ENCODE data around the gene SLC3A2. TPM values are rescaled to one million over a fixed set of nuclear protein-coding genes. Genes with fewer than 3 reads are reported as not detected.
A peak's percentile ranks its signal among the peaks of the same experiment; 100 is the strongest.

SLC3A2 gene
- total RNA-seq, 1 experiment from 2014 or later = 290 TPM

DNA sequence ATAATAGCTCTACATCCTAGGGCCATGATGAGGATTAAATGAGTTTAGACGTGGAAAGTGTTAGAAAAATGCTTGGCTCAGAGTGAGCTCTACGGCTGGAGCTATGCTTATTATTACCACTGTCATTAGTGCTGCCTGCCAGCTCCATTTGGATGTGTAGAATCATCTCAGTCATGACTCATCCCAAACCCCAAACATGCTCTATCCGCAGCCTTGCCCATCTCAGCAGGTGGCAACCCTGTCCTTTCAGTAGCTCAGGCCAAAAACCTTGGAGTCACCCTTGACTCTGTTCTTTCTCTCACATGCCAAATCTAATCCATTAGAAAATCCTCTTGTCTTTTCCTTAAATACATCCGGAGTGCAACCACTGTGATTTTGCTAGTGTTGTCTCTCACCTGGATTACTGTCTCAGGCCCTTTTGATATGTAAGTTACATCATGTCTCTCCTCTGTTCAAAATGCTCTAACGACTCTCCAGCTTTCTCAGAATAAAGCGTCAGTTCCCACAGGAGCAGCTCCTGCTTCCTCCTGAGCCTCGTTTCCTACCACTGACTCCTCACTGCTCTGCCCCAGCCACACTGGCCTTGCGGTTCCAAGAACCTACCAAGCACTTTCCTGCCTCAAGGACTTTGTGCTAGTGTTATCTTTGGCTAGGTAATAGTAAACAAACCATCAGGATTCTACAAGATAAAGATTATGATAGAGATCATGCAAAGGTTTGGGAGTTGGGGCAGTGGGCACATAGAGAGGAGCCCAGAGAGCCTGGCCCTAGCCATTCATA, 51.0 kb downstream of the SLC3A2 start:
- H2BK5ac ChIP-seq (ENCODE audit: insufficient read length, low read length) = no peak overlapping the region
- H2BK20ac ChIP-seq (ENCODE audit: low read depth, low read length, poor library complexity, severe bottlenecking) = no peak overlapping the region
- H3K27ac Mint-ChIP-seq = peak overlapping the region in 1 of 3 experiments; percentile 30; a peak in 1 of 7 replicates
- no peak overlapping the region for H2AFZ ChIP-seq (ENCODE audit: low read length)
- H3K27me3 Mint-ChIP-seq (ENCODE audit: low read depth) = peaks cover 42% of the 10 kb centered on the region
- H4K20me1 ChIP-seq (ENCODE audit: control insufficient read depth, insufficient read depth, insufficient read length) = no peaks in the 10 kb centered on the region
- H3K27me3 ChIP-seq (ENCODE audit: insufficient read depth, low read length) = peaks cover 10% of the 10 kb centered on the region; the same call in 1 of the 2 replicates
- H3K23ac ChIP-seq (ENCODE audit: insufficient read length, low read depth, low read length) = no peak overlapping the region
- no peaks in the 10 kb centered on the region for H3K79me1 ChIP-seq (ENCODE audit: insufficient read depth, low read depth, low read length, poor library complexity, severe bottlenecking)
- H3K56ac ChIP-seq (ENCODE audit: insufficient read length, low read depth, low read length) = no peak overlapping the region
- no peak overlapping the region for H3K14ac ChIP-seq (ENCODE audit: insufficient read depth, low read length)
- H3K4me1 Mint-ChIP-seq = peaks cover 26 to 41% of the 10 kb centered on the region in 2 experiments
- TF ChIP-seq, protein P1, sequence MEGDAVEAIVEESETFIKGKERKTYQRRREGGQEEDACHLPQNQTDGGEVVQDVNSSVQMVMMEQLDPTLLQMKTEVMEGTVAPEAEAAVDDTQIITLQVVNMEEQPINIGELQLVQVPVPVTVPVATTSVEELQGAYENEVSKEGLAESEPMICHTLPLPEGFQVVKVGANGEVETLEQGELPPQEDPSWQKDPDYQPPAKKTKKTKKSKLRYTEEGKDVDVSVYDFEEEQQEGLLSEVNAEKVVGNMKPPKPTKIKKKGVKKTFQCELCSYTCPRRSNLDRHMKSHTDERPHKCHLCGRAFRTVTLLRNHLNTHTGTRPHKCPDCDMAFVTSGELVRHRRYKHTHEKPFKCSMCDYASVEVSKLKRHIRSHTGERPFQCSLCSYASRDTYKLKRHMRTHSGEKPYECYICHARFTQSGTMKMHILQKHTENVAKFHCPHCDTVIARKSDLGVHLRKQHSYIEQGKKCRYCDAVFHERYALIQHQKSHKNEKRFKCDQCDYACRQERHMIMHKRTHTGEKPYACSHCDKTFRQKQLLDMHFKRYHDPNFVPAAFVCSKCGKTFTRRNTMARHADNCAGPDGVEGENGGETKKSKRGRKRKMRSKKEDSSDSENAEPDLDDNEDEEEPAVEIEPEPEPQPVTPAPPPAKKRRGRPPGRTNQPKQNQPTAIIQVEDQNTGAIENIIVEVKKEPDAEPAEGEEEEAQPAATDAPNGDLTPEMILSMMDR (conservative IDR thresholded peaks at IDR 0.05) = no peak
- H3K4me2 ChIP-seq (ENCODE audit: insufficient read depth, insufficient read length, low read length) = no peak overlapping the region
- WGBS (ENCODE audit: extremely low coverage, insufficient read length, low lambda C conversion rate) = no CpG with 5 or more reads among the region's 8 CpGs
- no peaks in the 10 kb centered on the region; a peak in 1 of 7 replicates for H3K36me3 Mint-ChIP-seq (ENCODE audit: insufficient read depth in 1 of 3, low read depth in 3 of 3)
- H4K8ac ChIP-seq (replicated peaks; ENCODE audit: insufficient read length, low read depth, low read length) = no peak overlapping the region
- no peaks in the 10 kb centered on the region for H3K79me2 ChIP-seq (ENCODE audit: insufficient read depth, low read length)
- no peak overlapping the region for H4K5ac ChIP-seq (ENCODE audit: insufficient read length, low read depth, low read length)
- H3K4me3 Mint-ChIP-seq = no peak overlapping the region; a peak in 1 of 5 replicates
- no peak overlapping the region for H3K9ac ChIP-seq (ENCODE audit: extremely low read depth, insufficient read length, low read length)
- H3K18ac ChIP-seq (ENCODE audit: insufficient read length, low read depth, low read length) = no peak overlapping the region
- no peaks in the 10 kb centered on the region for H3K9me3 Mint-ChIP-seq
- no peak overlapping the region for H3K27ac ChIP-seq (ENCODE audit: insufficient read length, low read depth, low read length)
- H2BK12ac ChIP-seq (ENCODE audit: insufficient read length, low read depth, low read length) = no peak overlapping the region
- H3T11ph ChIP-seq (ENCODE audit: low read length) = no peak overlapping the region
- H4K91ac ChIP-seq (ENCODE audit: insufficient read length, low read depth, low read length) = no peak overlapping the region
- H3K9me3 ChIP-seq (ENCODE audit: control insufficient read depth, low read depth, low read length) = no peaks in the 10 kb centered on the region
- H2BK15ac ChIP-seq (ENCODE audit: low read depth, low read length) = no peak overlapping the region
- no peak overlapping the region for H2BK120ac ChIP-seq (ENCODE audit: low read depth, low read length, poor library complexity, severe bottlenecking)
- no peak overlapping the region for H2AK5ac ChIP-seq (ENCODE audit: insufficient read length, low read length)
- H3K4me1 ChIP-seq (ENCODE audit: insufficient read depth, low read length) = no peaks in the 10 kb centered on the region; the same call in 1 of the 2 replicates
- H3K23me2 ChIP-seq (ENCODE audit: insufficient read length, low read depth, low read length, poor library complexity, severe bottlenecking) = no peaks in the 10 kb centered on the region
- DNase-seq = peak; percentile 31
- no peak overlapping the region for H3K4ac ChIP-seq (ENCODE audit: low read depth, low read length)

All from H9 (cell line).